Adipose tissue (tissue), 3 donors: ENCODE measurements around the gene PRAC2. TPM values are rescaled to one million over a fixed set of nuclear protein-coding genes. Genes with fewer than 3 reads are reported as not detected.

ENCODE experiments used
- H3K27ac ChIP-seq: one replicate; pipeline ENCODE4 v1.5.1; 2013; ENCODE audit warnings: low read depth, low read length
- WGBS, 3 donors: extraction: QIAGEN DNeasy Blood & Tissue Kit; methylation state at CpG; one replicate each; pipeline ENCODE4 v1.1.7; 2013; 5-methylcytosine and 5-hydroxymethylcytosine counted together
- polyA plus RNA-seq, 3 donors: library from polyadenylated mRNA; stranded (reverse); fragments of 200-250 nt; gene quantifications; one replicate each; pipeline ENCODE4 v1.2.3, GENCODE V29; 2013
- donor health status: healthy with polysubstance abuse.
- donor health status: Bipolar disorder and iron deficiency.
- donor health status: healthy.

The PRAC2 gene
- polyA plus RNA-seq, 3 donors: not detected

- no peak overlapping the region for H3K27ac ChIP-seq
- 5 to 6% (median 6%) methylated on average over 80 of the region's 80 CpGs for WGBS, 3 donors
Measured at GRCh38 chr17:48718761-48719641, 4.0 kb upstream of the PRAC2 start.

- no peak overlapping the region for H3K27ac ChIP-seq
- 4 to 13% (median 13%) methylated on average over 36 to 37 of the region's 37 CpGs for WGBS, 3 donors
Measured at GRCh38 chr17:48719642-48720265, 3.2 kb upstream of the PRAC2 start.

- WGBS, 3 donors: 19 to 31% (median 26%) methylated on average over 11 of the region's 11 CpGs
- no peak overlapping the region for H3K27ac ChIP-seq
Measured at GRCh38 chr17:48720266-48721008, 2.5 kb upstream of the PRAC2 start.

GRCh38 chr17:48721009-48721402 is 2.0 kb upstream of the PRAC2 start:
- WGBS, 3 donors: 81 to 94% (median 88%) methylated on average over 1 of the region's 1 CpG

GRCh38 chr17:48722201-48722907 is 631 bp upstream of the PRAC2 start, which contains the start of gene PRAC1:
PRAC1 (minus strand) TSS chr17:48722518; CDS start chr17:48722392, 126 bp downstream.
- no peak within 1 kb of the TSS for H3K27ac ChIP-seq
- 6 to 10% (median 9%) methylated on average over 21 of the region's 21 CpGs for WGBS, 3 donors

More at GRCh38 chr17:48721009-48721402, 2.0 kb upstream of the PRAC2 start:
- H3K27ac ChIP-seq: no peak overlapping the region

GRCh38 chr17:48723423-48724250 is 652 bp downstream of the PRAC2 start:
- 10 to 11% (median 10%) methylated on average over 42 of the region's 42 CpGs for WGBS, 3 donors

GRCh38 chr17:48724251-48725003 is 1.4 kb downstream of the PRAC2 start:
- 6 to 9% (median 7%) methylated on average over 32 of the region's 32 CpGs for WGBS, 3 donors
- no peak overlapping the region for H3K27ac ChIP-seq

More at GRCh38 chr17:48723423-48724250, 652 bp downstream of the PRAC2 start:
- H3K27ac ChIP-seq: no peak overlapping the region

- no peak overlapping the region for H3K27ac ChIP-seq
- WGBS, 3 donors: 1 to 4% (median 3%) methylated on average over 16 of the region's 16 CpGs
Measured at GRCh38 chr17:48725004-48725287, 2.0 kb downstream of the PRAC2 start.

GRCh38 chr17:48725288-48726064 is 2.5 kb downstream of the PRAC2 start:
- no peak overlapping the region for H3K27ac ChIP-seq
- WGBS, 3 donors: 5 to 6% (median 5%) methylated on average over 37 to 38 of the region's 38 CpGs

- no peak overlapping the region for H3K27ac ChIP-seq
- 12 to 14% (median 12%) methylated on average over 20 of the region's 20 CpGs for WGBS, 3 donors
Measured at GRCh38 chr17:48726114-48726915, 3.3 kb downstream of the PRAC2 start.

GRCh38 chr17:48726916-48727286 is 3.9 kb downstream of the PRAC2 start:
- H3K27ac ChIP-seq: no peak overlapping the region
- WGBS, 3 donors: 8 to 11% (median 9%) methylated on average over 20 of the region's 20 CpGs

- 24 to 43% (median 27%) methylated on average over 9 of the region's 9 CpGs for WGBS, 3 donors
- no peak overlapping the region for H3K27ac ChIP-seq
Measured at GRCh38 chr17:48727415-48728175, 4.6 kb downstream of the PRAC2 start.

GRCh38 chr17:48728232-48729231 is 5.5 kb downstream of the PRAC2 start, which contains the start of gene HOXB13:
HOXB13 (minus strand) TSS chr17:48728750; CDS start chr17:48728593, 157 bp downstream.
- WGBS, 3 donors: 3 to 6% (median 3%) methylated on average over 51 to 55 of the region's 55 CpGs
- H3K27ac ChIP-seq: no peak within 1 kb of the TSS
